ENCODE results near the gene FAM3A. TPM values are rescaled to one million over a fixed set of nuclear protein-coding genes. Genes with fewer than 3 reads are reported as not detected.

Gene FAM3A
- total and polyA plus RNA-seq, 9 of the 15 experiments (the other 6 are each of a cell fraction or from before 2014, with no cell fraction given) = 0.75 to 70.6 (median 27.0) TPM

DNA sequence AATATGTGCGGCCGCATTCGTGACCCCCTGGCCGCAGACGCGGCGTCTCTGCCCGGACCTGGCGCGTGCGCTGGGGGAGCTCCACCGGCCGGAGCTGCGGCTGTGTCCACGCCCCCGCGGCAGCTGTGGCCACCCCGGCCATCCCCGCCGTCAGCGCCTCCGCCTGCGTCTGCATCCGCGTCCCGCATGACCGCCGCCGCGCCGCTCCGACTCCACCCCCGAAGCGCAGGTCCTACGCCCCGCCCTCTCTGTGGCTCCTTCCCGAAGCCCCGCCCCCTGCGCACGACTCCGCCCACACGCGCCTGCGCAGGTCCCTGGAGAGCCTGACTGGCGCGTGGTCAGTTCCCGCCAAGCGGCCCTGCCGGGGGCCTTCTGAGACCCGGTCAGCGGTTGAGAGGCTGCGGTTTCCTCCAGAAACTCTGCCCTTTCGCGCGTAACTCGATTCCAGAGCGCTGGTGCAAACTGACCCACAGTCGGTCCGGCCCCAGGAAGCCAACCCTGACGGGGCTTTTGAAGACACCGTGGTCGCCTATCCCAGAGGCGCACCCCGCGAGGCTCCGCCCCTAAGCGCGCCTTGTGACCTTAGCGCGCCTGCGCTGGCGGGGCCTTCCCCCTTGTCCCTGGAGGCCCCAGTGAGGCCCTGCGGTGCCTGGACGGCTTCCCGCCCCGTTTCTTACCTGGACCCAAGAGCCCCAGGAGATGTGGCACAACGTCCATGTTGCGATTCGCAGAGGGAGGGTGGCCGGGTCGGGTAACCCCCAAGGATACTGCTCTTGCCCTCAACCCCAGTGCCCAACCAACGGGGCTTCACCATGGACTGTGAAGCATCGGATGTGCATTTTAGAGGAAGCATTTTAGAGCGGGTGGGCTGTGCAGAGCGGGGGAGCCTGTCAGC lies 37.1 kb downstream of the FAM3A start, which contains the start of gene LAGE3 (continued):
- TF ChIP-seq DDX20 (tag; IDR thresholded peaks at IDR 0.05; ENCODE audit: low read depth) = no peak
- no peak for TF ChIP-seq NR4A1 (CRISPR knock-in tag; IDR thresholded peaks at IDR 0.05)
- TF ChIP-seq NR4A1 (tag; IDR thresholded peaks at IDR 0.05) = peak; percentile 38; the same call in 1 of the 2 replicates
- no peak for TF ChIP-seq TCF7 (IDR thresholded peaks at IDR 0.05; ENCODE audit: borderline replicate concordance)
- TF ChIP-seq ZNF79 (CRISPR knock-in tag; IDR thresholded peaks at IDR 0.05; ENCODE audit: low read depth) = no peak
- TF ChIP-seq, protein P1, sequence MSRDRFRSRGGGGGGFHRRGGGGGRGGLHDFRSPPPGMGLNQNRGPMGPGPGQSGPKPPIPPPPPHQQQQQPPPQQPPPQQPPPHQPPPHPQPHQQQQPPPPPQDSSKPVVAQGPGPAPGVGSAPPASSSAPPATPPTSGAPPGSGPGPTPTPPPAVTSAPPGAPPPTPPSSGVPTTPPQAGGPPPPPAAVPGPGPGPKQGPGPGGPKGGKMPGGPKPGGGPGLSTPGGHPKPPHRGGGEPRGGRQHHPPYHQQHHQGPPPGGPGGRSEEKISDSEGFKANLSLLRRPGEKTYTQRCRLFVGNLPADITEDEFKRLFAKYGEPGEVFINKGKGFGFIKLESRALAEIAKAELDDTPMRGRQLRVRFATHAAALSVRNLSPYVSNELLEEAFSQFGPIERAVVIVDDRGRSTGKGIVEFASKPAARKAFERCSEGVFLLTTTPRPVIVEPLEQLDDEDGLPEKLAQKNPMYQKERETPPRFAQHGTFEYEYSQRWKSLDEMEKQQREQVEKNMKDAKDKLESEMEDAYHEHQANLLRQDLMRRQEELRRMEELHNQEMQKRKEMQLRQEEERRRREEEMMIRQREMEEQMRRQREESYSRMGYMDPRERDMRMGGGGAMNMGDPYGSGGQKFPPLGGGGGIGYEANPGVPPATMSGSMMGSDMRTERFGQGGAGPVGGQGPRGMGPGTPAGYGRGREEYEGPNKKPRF (IDR thresholded peaks at IDR 0.05; ENCODE audit: low read depth, low read length) = no peak
- TF ChIP-seq RBFOX2 (IDR thresholded peaks at IDR 0.05; ENCODE audit: low read depth, low read length) = peak; percentile 90
- TF ChIP-seq GTF2A2 (tag; IDR thresholded peaks at IDR 0.05) = no peak
- TF ChIP-seq CBFB (CRISPR knock-in tag; IDR thresholded peaks at IDR 0.05) = peak; percentile 87; the same call in 1 of the 2 replicates
- TF ChIP-seq RFX1 (IDR thresholded peaks at IDR 0.05) = no peak
- TF ChIP-seq ZC3H4 (CRISPR knock-in tag; IDR thresholded peaks at IDR 0.05; ENCODE audit: borderline replicate concordance) = no peak
- TF ChIP-seq ZNF140 (CRISPR knock-in tag; IDR thresholded peaks at IDR 0.05) = no peak
- TF ChIP-seq CAMTA2 (CRISPR knock-in tag; conservative IDR thresholded peaks at IDR 0.05) = 0 out of 2 replicates have a peak, but pooled peaks have one; percentile 8
- TF ChIP-seq ZZZ3 (IDR thresholded peaks at IDR 0.05) = no peak
- TF ChIP-seq RBBP5 (IDR thresholded peaks at IDR 0.05; ENCODE audit: borderline replicate concordance, insufficient read depth, low read length, poor library complexity, severe bottlenecking) = no peak
- peak; percentile 90 for TF ChIP-seq TFAP4 (CRISPR knock-in tag; IDR thresholded peaks at IDR 0.05; ENCODE audit: borderline replicate concordance)
- TF ChIP-seq, protein P2, sequence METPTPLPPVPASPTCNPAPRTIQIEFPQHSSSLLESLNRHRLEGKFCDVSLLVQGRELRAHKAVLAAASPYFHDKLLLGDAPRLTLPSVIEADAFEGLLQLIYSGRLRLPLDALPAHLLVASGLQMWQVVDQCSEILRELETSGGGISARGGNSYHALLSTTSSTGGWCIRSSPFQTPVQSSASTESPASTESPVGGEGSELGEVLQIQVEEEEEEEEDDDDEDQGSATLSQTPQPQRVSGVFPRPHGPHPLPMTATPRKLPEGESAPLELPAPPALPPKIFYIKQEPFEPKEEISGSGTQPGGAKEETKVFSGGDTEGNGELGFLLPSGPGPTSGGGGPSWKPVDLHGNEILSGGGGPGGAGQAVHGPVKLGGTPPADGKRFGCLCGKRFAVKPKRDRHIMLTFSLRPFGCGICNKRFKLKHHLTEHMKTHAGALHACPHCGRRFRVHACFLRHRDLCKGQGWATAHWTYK (CRISPR knock-in tag; IDR thresholded peaks at IDR 0.05) = peak; percentile 13; the same call in 1 of the 2 replicates
- TF ChIP-seq ETS2 (tag; IDR thresholded peaks at IDR 0.05; ENCODE audit: borderline replicate concordance, poor library complexity, severe bottlenecking) = no peak
- TF ChIP-seq HNRNPLL (IDR thresholded peaks at IDR 0.05; ENCODE audit: low read depth, low read length, poor library complexity, severe bottlenecking) = peak; percentile 20
- no peak for TF ChIP-seq ZNF146 (CRISPR knock-in tag; IDR thresholded peaks at IDR 0.05; ENCODE audit: unreplicated experiment)
